AG09319 (cell line): ENCODE results near the gene NOS1AP.

Experiments
- DNase-seq: peaks from one replicate; pipeline ENCODE4 v3.0.0-alpha.2; 2010; ENCODE audit warnings: low read depth; ENCODE audit errors: extremely low read depth
- TF ChIP-seq, protein P1 (sequence below): IDR thresholded peaks from 2 replicates; pipeline ENCODE4 v1.5.1; 2011; ENCODE audit warnings: low read depth, mild to moderate bottlenecking, inconsistent platforms, low read length, moderate library complexity

Gene NOS1AP

DNA sequence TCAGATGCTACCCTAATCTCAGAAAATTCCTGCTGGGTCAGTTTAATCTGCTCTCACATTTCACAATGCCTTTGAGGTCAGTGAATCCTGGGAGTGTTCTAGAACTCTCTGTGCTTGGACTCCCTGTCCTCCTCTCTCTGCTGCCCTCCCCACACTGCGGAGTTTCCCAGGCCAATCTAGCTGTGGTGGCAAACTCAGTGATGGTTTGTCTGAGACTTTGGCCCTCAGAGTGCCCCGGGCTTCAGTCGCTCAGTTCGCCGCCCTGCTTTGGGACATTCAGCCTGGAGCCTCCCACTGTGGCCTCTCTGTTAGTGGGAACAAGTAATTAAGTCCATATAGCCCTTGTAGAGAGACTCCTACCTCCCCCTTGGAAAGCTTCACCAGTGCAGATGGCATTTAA, 319.1 kb downstream of the NOS1AP start:
- DNase-seq, result no peak
- TF ChIP-seq, protein P1, sequence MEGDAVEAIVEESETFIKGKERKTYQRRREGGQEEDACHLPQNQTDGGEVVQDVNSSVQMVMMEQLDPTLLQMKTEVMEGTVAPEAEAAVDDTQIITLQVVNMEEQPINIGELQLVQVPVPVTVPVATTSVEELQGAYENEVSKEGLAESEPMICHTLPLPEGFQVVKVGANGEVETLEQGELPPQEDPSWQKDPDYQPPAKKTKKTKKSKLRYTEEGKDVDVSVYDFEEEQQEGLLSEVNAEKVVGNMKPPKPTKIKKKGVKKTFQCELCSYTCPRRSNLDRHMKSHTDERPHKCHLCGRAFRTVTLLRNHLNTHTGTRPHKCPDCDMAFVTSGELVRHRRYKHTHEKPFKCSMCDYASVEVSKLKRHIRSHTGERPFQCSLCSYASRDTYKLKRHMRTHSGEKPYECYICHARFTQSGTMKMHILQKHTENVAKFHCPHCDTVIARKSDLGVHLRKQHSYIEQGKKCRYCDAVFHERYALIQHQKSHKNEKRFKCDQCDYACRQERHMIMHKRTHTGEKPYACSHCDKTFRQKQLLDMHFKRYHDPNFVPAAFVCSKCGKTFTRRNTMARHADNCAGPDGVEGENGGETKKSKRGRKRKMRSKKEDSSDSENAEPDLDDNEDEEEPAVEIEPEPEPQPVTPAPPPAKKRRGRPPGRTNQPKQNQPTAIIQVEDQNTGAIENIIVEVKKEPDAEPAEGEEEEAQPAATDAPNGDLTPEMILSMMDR, result no peak

DNA sequence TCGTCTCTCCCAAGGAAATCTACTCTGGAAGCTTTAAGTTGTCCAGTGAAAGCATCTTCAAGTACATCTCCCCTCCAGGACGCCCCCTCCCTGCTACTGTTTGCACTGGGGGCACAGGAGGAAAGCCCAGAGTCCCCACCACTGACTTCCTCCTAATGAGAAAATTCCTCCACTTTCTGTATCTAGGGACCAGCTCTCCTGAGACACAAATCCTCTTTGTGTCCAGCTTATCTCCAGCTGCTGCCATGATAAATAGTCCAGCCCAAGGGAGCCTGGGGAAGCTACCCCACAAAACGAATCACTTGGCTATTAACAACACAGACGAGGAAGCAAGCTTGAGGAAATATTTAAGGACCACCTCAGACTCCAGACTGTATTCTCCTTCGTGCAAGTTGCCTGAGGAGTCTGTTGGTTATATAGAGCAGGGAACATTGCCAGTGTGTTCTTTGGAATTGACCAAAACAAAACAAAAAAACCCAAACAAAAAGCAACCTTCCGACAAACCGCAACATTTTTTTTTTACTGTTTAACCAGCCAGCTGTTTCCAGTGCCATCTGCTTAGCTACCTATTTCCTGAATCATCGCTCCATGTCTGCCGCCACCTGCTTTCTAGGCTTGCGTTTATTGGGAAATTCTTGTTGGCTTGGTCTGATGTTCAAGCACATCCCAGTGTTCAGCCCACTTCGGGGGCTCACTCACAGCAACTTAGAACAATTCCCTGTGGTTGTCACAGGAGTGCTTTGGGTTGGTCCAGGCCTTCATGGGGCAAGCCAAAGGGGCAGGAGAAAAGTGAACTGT, 319.7 kb downstream of the NOS1AP start:
- TF ChIP-seq, protein P1, result no peak
- DNase-seq, result peak; percentile 7

DNA sequence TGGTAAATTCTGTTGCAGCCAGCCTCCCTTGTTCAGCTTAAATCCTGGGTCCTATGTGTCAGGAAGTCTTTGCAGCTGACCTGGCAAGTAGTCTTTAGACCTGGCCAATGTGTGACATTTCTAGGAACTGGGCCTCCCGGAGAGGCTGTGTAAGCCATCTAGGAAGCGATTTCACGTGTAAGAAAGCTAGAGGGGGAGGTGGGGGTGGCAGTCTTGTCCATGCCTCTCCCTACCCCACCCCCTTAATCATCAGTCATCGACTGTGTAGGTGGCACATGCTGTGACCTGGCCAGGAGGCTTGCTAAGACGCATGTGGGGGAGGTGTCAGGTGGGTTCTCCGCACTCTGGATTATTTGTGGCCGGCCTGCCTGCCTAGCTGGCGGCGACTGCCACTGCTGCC, 320.5 kb downstream of the NOS1AP start:
- DNase-seq, result no peak
- TF ChIP-seq, protein P1, result no peak

DNA sequence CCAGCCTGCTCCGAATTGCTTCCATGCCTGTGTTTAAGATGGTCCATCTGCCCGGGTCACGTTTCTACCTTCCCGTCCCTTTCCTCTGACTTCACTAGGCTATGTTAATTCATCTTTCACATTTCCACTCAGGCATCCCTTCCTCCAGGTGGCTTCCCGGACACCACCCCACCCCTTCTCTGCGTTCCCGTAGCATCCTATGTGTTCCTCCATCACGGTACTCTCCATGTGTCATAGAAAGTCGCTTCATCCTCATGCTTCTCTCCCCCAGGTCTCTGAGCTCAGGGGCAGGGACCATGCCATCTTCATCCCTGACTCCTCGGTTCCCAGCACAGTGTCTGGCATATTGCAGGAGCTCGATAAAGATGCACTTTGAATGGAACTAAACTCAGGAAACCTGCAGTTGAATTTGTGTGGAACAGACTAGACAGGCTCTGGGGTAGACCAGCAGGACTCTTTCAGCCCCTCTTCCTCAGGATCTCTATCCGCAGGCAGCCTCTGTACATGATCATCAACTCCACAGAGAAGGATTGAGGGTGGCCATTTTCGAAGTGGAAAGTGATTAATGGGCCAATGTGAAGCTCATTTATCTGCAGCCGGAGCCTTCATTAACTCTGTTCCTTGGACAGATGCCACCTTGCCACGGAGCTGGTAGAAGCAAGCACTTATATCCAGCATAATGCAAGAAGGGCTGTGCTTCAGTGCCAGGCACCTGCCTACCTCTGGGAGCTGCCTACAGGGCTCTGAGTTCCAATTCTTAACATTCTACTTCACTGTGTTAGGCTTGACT, 321.1 kb downstream of the NOS1AP start:
- DNase-seq, result no peak
- TF ChIP-seq, protein P1, result no peak

DNA sequence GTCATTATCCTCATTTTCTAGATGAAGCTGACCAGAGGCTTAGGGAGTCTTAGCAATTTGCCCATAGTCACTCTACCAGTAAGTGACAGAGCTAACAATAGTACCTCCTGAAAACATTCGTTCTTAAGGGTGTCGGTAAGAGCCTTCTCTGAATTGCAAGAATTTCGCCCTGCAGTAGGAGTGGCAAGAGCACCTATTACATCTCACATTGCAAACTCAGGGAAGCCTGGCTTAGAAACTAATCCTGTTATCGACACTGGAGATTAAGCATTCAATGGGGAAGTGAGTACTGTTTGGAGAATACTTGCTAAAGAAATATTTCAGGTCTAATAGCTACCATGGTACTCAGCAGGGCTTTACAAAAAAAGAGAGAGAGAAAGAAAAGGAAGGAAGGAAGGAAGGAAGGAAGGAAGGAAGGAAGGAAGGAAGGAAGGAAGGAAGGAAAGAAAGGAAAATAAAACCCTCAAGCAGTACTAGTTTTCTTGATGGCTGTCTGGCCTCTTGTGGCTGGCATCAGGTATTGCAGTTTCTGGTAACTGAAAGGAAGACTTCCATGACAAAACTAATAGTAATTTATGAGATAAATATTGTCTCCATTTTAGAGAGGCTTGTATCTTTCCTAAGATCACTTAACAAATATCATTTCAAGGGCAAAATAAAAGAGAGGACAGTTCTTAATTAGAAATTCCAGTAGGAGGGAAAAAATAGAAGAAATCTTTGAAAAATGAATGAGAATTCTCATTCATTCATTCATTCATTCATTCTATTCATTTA, 322.5 kb downstream of the NOS1AP start:
- DNase-seq, result peak; percentile 24
- TF ChIP-seq, protein P1, result peak; percentile 84

DNA sequence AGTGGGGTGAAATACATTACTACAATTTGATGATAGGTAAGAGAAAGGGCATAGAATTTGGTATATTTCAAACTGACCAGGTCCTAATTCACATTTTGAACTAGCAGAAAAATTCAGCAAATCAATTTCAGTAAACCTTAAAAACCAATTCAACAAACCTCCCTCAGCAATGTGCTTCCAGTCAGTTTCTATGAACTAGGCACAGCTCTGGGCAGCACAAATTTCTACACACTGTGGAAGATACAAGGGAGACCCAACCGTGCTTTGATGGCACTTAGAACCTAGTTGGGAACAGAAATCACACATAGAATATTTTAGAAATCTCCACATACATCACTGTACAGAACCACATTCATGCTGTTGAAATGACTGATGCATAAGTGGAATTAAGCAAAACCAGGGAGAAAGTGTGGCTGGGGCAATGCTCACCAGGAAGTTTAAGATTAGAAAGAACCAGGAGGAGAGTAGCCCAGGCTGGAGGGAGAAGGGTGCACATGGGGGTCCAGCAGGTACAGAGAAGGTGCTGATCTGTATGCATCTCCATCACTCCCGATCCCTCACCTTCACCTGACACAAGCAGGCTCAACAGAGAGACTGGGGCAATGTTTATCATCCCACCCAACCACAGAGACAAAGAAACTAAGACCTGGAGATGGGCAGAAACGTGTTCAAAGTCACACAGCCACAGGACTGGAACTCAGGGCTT, 326.9 kb downstream of the NOS1AP start:
- DNase-seq, result no peak
- TF ChIP-seq, protein P1, result no peak
